ENCODE data around the gene ZNF593.

Gene ZNF593

DNA sequence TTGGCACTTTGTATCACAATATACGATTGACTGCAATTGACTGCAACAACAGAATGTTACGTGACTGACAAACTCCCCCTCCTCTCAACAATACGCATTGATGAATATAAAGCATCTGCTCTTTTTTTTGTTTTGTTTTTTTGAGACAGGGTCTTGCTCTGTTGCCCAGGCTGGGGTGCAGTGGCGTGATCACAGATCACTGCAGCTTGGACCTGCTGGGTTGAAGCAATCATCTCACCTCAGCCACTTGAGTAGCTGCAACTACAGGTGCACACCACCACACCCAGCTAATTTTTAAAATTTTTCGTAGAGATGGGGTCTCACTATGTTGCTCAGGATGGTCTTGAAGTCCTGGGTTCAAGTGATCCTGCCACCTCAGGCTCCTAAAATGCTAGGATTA lies 43.0 kb downstream of the ZNF593 start:
- TF ChIP-seq JUND (IDR thresholded peaks at IDR 0.05; ENCODE audit: low read depth) = no peak
- in situ Hi-C loops (cut with HindIII; ENCODE audit: low pct_unique_long_range_greater_than_20kb, low sequenced_read_pairs) = no loop called here

DNA sequence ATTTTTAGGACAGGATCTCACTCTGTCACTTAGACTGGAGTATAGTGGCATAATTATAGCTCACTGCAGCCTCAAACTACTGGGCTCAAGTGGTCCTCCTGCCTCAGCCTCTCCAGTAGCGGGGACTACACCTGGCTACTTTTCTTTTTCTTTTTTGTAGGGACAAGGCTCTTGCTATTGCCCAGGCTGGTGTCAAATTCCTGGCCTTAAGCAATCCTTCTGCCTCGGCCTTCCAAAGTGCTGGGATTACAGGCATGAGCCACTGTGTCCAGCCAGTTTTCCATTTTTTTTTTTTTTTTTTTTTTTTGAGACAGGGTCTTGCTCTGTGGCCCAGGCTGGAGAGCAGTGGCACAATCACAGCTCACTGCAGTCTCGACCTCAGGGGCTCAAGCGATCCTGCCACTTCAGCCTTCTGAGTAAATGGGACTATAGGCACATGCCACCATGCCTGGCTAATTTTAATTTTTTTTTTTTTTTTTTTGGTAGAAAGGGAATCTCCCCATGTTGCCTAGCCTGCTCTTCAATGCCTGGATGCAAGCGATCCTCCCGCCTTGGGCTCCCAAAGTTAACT lies 43.7 kb downstream of the ZNF593 start:
- TF ChIP-seq JUND (IDR thresholded peaks at IDR 0.05; ENCODE audit: low read depth) = no peak
- in situ Hi-C loops (cut with HindIII; ENCODE audit: low pct_unique_long_range_greater_than_20kb, low sequenced_read_pairs) = no loop called here

More for the DNA sequence above, 43.0 kb downstream of the ZNF593 start:
- DNase-seq (ENCODE audit: low read depth in 1 of 2, low spot score in 1 of 2) = no peak

DNA sequence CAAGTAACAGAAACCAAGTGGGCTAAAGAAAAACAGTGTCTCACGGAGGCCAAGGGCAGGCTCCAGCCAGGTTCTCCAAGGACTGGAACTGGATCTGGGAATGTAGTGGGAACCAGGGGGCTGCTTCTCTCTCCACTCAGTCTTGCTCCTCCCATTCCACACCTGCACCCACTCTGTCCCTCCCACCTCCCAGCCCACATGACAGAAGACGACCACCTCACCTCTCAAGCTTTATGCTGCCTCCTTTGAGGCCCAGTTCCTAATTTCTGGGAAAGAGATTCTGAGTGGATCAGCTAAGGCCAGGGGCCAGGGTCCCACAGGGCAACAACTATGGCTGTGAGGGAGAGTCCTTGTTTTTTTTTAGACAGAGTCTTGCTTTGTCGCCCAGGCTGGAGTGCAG lies 45.5 kb downstream of the ZNF593 start:
- no peak for TF ChIP-seq JUND (IDR thresholded peaks at IDR 0.05; ENCODE audit: low read depth)
- no peak for DNase-seq (ENCODE audit: low read depth in 1 of 2, low spot score in 1 of 2)
- in situ Hi-C loops (cut with HindIII; ENCODE audit: low pct_unique_long_range_greater_than_20kb, low sequenced_read_pairs) = no loop called here

More for the DNA sequence above, 43.7 kb downstream of the ZNF593 start:
- DNase-seq (ENCODE audit: low read depth in 1 of 2, low spot score in 1 of 2) = no peak

DNA sequence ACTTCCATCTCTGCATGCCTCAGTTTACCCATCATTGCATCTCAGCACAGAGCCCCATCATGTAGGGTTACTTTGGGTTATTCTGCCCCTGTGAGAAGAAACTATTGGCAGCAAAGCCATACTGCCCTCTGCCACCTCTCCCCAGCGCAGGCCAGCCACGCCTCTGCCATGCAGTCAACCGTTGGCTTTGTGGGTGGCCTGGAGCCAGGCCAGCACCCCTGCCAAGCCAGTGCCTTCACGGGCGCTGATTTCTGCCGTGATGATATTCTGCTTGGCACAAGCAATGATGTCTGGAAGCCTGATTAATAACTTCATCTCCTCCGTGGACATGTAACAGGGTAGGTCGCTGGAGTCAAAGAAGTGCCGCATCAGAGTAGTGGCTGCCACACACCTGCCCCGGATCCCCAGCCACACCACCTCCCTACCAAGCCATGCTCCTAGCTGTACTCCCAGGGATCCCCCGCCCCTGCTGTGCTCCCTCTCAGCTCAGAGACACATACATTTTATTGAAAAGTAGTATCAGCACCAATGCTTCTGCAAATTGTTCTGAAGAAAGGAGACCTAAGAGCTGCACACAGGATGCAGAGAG lies 49.3 kb downstream of the ZNF593 start:
- TF ChIP-seq JUND (IDR thresholded peaks at IDR 0.05; ENCODE audit: low read depth) = no peak
- in situ Hi-C loops (cut with HindIII; ENCODE audit: low pct_unique_long_range_greater_than_20kb, low sequenced_read_pairs) = no loop called here
- no peak for DNase-seq (ENCODE audit: low read depth in 1 of 2, low spot score in 1 of 2)

Data from T47D (cell line).